Activated CD4-positive, alpha-beta T cell treated with anti-CD3 and anti-CD28 coated beads, Interleukin-2, amount 50 U/mL, for 16 hours (primary cell): ENCODE results near the gene UBXN11.
"Not testable (repeated sequence)": the region's sequence is repeated elsewhere in the genome, so short reads cannot be mapped to it uniquely, and the experiment has no call there.

ENCODE experiments used
- DNase-seq: peaks from one replicate; pipeline ENCODE4 v3.0.0-alpha.2; 2020

UBXN11 gene

GRCh38 chr1:26335774-26336476 is 29.5 kb upstream of the UBXN11 start:
- no peak for DNase-seq

DNA sequence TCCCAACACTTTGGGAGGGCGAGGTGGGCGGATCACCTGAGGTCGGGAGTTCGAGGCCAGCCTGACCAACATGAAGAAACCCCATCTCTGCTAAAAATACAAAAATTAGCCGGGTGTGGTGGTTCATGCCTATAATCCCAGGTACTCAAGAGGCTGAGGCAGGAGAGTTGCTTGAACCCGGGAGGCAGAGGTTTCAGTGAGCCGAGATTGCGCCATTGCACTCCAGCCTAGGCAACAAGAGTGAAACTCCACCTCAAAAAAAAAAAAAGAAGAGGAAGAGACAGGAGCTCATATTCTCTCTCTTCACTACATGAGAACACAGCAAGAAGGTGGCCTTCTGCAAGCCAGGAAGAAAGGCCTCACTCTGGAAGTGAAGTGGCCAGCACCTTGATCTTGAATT is 26.9 kb upstream of the UBXN11 start:
- not testable (repeated sequence) for DNase-seq

DNA sequence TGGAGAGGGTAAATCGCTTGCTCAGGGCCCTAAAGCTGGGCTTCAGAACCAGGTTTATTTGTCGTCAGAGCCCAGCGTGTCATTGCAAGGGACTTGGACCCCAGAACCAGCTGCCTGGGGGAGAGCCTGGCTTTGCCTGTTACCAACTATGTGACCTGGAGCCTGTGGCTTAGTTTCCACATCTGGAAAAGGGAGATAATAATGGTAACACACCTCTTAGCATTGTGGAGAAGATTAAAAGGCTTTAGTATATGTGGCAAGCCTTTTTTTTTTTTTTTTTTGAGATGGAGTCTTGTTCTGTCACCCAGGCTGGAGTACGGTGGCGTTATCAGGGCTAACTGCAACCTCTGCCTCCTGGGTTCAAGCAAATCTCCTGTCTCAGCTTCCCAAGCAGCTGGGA is 23.8 kb upstream of the UBXN11 start:
- DNase-seq: no peak

DNA sequence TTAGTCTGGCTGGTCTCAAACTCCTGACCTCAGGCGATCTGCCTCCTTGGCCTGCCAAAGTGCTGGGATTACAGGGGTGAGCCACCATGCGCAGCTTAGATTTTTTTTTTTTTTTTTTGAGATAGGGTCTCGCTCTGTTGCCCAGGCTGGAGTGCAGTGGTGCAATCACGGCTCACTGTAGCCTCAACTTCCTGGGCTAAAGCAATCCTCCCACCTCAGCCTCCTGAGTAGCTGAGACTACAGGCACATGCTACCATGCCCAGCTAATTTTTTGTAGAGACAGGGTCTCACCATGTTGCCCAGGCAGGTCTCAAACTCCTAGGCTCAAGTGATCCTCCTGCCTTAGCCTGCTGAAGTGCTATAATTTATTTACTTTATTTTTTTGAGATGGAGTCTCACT is 22.9 kb upstream of the UBXN11 start:
- not testable (repeated sequence) for DNase-seq

DNA sequence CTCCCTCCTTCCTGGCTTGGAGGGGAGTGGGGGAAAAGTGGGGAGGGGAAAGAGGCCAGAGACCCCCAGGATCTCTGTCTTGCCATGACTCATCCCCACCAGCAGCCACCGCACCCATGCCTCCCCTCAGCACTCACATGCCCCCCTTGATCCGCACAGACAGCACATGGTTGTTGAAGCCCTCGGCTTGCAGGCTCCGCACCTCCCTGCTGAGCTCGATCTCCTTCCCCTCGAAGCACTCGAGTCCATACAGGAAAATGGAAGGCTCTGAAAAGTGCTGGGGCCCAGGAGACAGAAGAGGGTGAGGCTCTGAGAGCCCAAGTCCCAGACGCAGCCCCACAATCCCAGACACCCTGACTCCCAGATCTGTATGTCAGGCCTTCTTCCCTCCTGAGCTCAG is 22.2 kb upstream of the UBXN11 start:
- DNase-seq: no peak

DNA sequence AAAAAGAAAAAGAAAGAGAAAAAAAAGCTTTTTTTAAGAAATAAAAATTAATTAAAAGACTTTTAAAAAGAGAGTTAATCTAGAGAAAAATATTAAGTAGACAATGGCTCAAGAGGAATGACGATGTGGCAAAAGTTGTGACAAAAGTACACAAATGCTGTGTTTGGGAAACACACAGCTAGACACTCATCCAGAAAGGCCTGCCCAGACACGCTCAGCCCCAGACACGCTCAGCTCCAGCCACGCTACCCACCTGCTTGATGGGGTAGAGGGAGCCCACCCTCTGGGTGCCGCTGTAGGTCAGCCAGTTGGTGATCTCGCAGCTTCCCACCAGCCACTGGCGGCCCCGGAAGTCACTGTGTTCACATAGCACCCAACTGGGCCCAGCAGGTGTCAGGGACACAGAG is 21.5 kb upstream of the UBXN11 start:
- DNase-seq: no peak

- no peak for DNase-seq
These were observed 18.1 kb upstream of the UBXN11 start for GRCh38 chr1:26324550-26324949.

DNA sequence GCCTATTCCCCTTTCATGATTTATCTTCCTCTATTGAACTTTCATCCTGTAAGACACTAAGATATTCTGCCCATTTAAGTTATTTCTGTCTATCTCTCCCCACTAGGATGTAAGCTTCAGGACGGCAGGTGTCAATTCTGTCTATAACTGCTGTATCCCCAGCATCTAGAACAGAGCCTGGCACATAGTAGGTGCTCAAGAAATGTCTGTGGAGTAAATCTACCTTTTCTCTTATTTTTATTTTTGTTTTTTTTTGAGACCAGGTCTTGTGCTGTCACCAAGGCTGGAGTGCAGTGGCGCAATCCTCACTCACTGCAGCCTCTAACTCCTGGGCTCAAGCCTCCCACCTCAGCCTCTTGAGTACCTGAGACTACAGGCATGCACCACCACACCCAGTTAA is 16.9 kb upstream of the UBXN11 start:
- DNase-seq: no peak

DNA sequence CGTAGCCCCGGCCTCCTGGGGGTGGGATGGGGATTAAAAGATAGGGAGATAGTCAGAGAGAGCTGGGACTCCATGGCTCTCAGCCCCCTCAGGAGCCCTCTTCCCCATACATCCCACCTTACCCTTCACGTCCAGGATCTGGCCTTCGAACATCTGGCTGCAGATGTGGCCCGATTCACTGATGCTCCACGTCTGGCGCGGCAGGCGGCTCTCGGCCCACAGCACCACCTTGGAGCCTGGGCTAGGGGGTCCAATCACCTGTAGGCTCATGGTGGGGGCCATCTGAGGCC is 15.6 kb upstream of the UBXN11 start:
- no peak for DNase-seq

GRCh38 chr1:26321315-26322041 is 15.0 kb upstream of the UBXN11 start:
- peak; percentile 95 for DNase-seq

- DNase-seq: no peak
These were observed 14.5 kb upstream of the UBXN11 start for GRCh38 chr1:26320896-26321295.

DNA sequence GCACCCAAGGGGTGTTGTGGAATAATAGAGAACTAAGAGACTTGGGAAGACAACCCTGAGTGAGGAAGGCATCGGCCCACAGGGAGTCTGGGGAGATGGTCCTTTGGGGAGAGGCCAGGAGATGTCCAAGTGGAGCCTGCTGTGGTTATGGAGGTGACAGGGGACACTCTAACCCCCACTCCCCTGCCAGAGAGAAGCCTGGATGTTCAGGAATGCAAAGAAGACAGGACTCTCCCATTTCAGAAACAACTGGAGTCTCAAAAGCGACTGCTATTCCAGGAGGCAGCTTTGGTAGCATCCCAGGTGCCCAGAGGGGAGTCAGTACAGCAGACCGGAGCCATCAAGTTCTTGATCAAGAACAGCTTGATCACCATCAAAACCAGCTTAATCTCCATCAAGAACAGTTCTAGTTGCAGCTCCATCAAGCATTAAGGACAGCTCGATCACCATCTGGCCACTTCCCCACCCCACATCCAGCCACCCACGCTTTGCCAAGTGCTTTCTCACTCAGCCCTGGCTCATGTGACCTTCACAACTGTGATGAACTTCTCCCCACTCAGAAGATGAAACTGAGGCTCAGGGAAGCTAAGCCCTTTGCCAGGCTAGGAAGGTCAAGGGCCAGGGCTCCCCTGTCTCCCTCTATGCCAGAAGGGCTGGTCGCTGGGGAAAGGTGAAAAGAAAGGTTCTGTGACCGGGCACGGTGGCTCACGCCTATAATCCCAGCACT is 12.1 kb upstream of the UBXN11 start:
- peak; percentile 61 for DNase-seq

DNA sequence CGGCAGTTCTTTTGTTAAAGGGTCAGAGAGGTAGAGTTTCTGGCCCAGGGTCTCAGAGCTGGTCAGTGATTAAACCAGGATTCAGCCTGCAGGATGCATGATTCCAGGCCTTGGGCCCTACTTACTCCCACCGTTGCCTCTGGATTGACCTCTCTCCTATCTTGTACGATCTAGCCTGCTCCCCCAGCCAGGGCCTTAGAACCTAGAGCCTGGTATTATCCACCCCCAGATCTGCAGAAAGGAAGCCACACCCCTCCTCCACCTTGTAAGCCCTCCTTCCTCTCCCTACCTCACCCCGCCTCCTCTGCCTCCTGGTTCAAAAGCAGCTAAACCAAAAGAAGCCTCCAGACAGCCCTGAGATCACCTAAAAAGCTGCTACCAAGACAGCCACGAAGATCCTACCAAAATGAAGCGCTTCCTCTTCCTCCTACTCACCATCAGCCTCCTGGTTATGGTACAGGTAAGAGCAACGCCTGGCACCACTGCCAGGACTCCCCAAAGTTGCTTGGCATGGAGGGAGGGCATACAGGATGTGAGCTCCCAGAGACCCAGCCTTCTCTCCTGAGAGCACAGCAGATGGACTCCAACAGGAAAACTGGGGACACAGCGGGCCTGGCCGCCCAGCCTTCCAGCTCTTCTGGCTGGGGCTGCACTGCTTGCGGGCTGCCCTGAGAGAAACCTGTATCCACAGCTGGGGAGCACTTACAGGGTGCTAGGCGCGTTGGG is 11.3 kb upstream of the UBXN11 start, which contains the start of gene CD52:
Gene CD52 (plus strand): TSS at position 347 of the 726 bp plus-strand sequence. CDS start 60 bp downstream, at position 407.
- peak; percentile 87 for DNase-seq

DNA sequence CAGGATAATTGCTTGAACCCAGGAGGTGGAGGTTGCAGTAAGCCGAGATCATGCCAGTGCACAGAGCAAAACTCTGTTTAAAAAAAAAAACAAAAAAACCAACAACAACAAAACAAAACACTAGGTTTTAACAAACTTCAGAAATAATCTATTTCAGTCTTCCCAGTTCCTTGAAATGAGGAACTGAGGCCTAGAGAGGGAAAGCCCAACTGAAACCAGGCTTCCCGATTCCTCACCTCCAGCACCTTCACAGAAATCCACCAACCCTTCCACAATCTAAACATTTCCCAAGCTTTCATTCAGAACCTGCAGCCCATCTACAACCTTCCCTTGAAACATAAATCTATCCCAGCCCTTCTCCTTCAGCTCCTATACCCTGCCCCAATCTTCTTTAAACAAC is 10.7 kb upstream of the UBXN11 start:
- DNase-seq: no peak

GRCh38 chr1:26315874-26316850 is 9.7 kb upstream of the UBXN11 start:
- no peak for DNase-seq

DNA sequence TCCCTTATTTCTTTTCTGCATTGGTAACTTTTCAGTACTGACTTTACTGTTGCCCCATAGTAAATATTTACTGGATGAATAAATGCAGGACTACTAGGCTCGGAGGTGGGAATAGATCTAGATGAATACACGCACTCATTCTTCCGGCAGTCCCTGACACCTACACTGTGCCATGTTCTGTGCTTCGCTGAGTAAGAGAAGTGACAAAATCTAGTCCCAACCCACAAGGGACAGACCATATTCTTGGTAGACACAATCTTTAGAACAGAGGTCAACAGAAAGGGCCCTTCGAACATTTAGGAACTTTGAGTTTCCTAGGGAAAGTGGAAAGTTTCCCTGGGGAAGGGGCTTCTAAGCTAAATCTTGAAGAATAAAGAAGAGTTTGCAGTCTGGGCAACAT is 8.1 kb upstream of the UBXN11 start:
- DNase-seq: no peak

- DNase-seq: peak; percentile 56
These were observed 1.8 kb upstream of the UBXN11 start for GRCh38 chr1:26307966-26308899.

- peak; percentile 45 for DNase-seq
These were observed 936 bp upstream of the UBXN11 start for GRCh38 chr1:26307363-26307781.

GRCh38 chr1:26305667-26306289 is 658 bp downstream of the UBXN11 start:
- no peak for DNase-seq

- DNase-seq: no peak
These were observed 3.6 kb downstream of the UBXN11 start for GRCh38 chr1:26302733-26303405.
